ENCODE data around the gene DRICH1. TPM values are rescaled to one million over a fixed set of nuclear protein-coding genes. Genes with fewer than 3 reads are reported as not detected.
"Not testable (repeated sequence)": the region's sequence is repeated elsewhere in the genome, so short reads cannot be mapped to it uniquely, and the experiment has no call there.

DRICH1 gene
- total RNA-seq, 2 donors from 2014 or later = 0.35 to 0.79 TPM

DNA sequence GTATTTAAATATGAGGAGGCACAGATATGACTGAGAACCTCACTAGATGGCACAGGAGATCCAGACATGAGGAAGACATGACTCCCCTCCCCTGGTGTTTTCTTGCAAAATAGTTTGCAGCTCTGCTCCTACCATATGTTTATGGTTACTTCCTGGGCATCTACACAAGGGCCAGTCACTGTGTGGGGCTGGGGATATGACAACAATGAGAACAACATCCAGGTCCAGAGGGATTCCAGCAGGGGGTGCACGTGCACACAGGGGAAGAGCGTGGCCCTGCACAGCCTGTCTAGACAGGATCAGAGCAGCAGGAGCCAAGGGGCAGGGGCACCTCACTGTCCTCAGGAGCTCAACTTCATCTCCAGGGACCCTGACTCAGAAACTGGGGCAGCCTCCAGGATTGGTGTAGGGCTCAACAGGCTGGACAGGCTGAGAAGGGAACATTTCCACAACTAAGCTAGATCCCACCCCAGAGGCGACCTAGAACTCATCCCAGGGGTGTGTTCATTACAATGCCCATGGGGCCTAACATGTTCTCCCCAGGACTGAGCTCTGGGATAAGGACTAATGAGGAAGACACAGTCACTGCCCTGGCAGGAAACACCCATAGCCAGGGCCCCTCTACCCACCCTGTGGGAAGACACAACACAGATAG, 4.6 kb downstream of the DRICH1 start:
- intact Hi-C loops (cut with DNase I); H3K9ac ChIP-seq (ENCODE audit: low read depth in 2 of 2, low read length in 2 of 2); H3K9me3 ChIP-seq; H3K36me3 ChIP-seq; H3K4me1 ChIP-seq; H3K27me3 ChIP-seq; H3K27ac ChIP-seq; H3K4me3 ChIP-seq: not testable (repeated sequence)
- TF ChIP-seq, protein P1, sequence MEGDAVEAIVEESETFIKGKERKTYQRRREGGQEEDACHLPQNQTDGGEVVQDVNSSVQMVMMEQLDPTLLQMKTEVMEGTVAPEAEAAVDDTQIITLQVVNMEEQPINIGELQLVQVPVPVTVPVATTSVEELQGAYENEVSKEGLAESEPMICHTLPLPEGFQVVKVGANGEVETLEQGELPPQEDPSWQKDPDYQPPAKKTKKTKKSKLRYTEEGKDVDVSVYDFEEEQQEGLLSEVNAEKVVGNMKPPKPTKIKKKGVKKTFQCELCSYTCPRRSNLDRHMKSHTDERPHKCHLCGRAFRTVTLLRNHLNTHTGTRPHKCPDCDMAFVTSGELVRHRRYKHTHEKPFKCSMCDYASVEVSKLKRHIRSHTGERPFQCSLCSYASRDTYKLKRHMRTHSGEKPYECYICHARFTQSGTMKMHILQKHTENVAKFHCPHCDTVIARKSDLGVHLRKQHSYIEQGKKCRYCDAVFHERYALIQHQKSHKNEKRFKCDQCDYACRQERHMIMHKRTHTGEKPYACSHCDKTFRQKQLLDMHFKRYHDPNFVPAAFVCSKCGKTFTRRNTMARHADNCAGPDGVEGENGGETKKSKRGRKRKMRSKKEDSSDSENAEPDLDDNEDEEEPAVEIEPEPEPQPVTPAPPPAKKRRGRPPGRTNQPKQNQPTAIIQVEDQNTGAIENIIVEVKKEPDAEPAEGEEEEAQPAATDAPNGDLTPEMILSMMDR (IDR thresholded peaks at IDR 0.05) = peak; percentile 21
- peak; percentile 44 for DNase-seq

DNA sequence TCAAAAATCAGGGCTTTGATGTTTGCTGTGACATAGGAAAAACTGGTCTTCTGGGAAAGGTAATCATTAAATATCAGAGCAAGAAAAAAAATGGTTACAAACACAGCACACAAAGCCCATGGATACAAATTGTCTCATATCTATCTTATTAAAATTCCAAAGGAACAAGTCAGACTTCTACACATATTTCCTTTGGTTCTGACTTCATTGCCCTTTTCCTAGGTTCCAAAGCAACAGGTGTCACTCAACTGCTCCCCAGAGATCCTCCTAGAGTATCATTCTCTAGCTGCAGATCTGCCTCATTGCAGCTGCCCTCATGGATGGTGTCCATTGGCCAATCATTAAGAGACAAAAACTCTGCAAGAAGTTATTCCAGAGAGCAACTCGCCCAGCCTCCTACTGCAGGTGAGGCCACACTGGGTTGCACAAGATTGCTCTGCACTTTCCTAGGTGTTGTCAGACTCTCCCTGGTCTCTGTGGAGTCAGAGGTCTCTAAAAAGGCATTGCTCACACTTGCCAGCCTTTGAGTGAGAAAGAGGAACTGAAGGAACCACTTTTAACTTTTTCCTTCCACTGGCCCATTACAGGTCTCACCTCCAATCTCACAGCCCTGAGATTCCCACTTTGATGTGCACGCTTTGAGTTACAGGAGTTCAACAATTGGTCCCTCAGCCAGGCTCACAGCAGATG, 5.7 kb downstream of the DRICH1 start:
- H3K9ac ChIP-seq (ENCODE audit: low read depth in 2 of 2, low read length in 2 of 2) = no peak overlapping the region
- H3K9me3 ChIP-seq = no peaks in the 10 kb centered on the region
- no peaks in the 10 kb centered on the region for H3K36me3 ChIP-seq
- TF ChIP-seq, protein P1 (IDR thresholded peaks at IDR 0.05) = no peak
- H3K4me1 ChIP-seq = no peaks in the 10 kb centered on the region
- DNase-seq = no peak
- intact Hi-C loops (cut with DNase I) = no loop called here
- H3K27me3 ChIP-seq = no peaks in the 10 kb centered on the region
- no peak overlapping the region for H3K27ac ChIP-seq
- no peak overlapping the region for H3K4me3 ChIP-seq

DNA sequence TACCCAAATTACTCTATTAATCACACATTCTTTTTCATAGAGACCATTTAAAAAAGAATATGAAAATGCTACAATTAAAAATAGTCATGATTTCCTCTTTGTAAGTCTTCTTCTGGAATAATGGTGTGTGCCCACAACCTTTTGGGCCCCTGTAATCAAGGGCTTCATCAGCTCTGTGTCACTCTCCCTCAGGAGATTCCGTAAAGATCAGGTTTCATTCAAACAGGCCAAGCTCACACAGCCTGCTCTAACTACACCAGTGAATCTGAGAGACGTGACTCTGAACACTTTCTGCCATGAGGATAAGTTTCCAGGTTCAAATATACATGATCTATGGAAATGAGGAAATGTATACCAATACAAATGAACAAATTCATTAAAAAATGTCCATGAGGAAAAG, 9.5 kb downstream of the DRICH1 start:
- Histone ChIP-seq H3K27ac (no peak overlapping the region), H3K36me3 (no peaks in the 10 kb centered on the region), H3K4me3 (no peak overlapping the region), H3K27me3 (no peaks in the 10 kb centered on the region), H3K9me3 (no peaks in the 10 kb centered on the region), H3K4me1 (no peaks in the 10 kb centered on the region), H3K9ac (ENCODE audit: low read depth in 2 of 2, low read length in 2 of 2) (no peak overlapping the region)
- DNase-seq = no peak
- TF ChIP-seq, protein P1 (IDR thresholded peaks at IDR 0.05) = no peak
- intact Hi-C loops (cut with DNase I) = no loop called here

DNA sequence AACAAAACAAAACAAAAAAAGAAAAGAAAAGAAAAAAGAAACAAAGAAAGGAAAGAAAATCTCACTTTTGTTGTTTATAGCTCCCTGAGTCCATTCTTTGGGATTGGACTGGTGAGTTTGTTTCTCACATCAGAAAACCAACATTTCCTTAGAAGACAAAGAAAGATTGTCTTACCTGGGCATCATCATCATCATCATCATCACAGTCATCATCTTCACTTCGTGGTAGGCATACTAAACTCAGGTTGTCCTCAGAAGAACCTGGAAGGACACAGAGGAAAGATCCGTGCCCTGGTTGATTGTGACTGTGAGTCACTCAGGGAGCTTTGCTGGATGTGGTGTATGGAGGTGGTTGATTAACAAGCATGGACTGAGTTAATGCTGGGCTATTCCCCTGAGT, 10.2 kb downstream of the DRICH1 start:
- DNase-seq; H3K9ac ChIP-seq (ENCODE audit: low read depth in 2 of 2, low read length in 2 of 2); intact Hi-C loops (cut with DNase I); H3K27me3 ChIP-seq; H3K27ac ChIP-seq; H3K9me3 ChIP-seq; H3K36me3 ChIP-seq; H3K4me3 ChIP-seq; H3K4me1 ChIP-seq: not testable (repeated sequence)

DNA sequence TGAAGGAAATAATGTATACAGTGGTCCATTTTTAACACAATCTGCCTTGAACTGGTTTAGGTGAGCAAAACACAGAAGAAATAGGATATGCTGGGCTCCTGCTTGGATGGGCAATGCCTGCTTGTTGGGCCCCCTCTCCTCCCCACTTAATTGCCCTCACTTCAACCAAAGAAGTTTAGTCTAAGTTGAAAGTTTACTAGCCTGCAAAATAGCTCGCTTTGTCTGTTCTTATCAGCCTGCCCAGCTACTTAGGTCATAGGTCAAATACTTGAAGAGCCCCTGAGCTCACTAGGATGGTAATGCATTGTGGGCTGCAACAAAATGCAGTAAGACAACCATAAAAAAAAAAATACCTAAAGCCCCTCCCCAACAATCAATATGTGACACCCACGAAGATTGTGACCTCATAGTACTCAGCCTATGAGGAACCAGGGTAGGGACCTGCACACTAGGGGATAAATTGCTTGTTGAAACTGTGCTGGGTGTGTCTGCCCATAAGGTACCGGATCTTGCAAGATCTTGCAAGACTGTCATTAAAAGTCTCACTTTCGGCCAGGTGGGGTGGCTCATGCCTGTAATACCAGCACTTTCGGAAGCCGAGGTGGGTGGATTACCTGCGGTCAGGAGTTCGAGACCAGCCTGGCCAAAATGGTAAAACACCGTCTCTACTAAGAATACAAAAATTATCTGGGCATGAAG, 10.9 kb downstream of the DRICH1 start:
- intact Hi-C loops (cut with DNase I) = no loop called here
- Histone ChIP-seq H3K27me3 (no peaks in the 10 kb centered on the region), H3K4me3 (no peak overlapping the region), H3K27ac (no peak overlapping the region), H3K9ac (ENCODE audit: low read depth in 2 of 2, low read length in 2 of 2) (no peak overlapping the region), H3K4me1 (no peaks in the 10 kb centered on the region), H3K36me3 (no peaks in the 10 kb centered on the region), H3K9me3 (no peaks in the 10 kb centered on the region)
- DNase-seq = peak; percentile 50
- TF ChIP-seq, protein P1 (IDR thresholded peaks at IDR 0.05) = no peak
